Caco-2 (cell line): Measurements from ENCODE around the gene FBXL19. TPM values are rescaled to one million over a fixed set of nuclear protein-coding genes. Genes with fewer than 3 reads are reported as not detected.

ENCODE experiments used
- BruUV-seq: library from RNA; stranded (reverse); fragments of 400-500 nt; replicated peaks from 2 replicates; lab custom pipeline; 2021; lab: Mats Ljungman, UMichigan
- CTCF ChIA-PET: fragments of 300-600 bp; sonication (Branson Sonifier 250); formaldehyde crosslinking; loops from one replicate; lab custom pipeline; 2022; ENCODE audit warnings: antibody characterized with exemption; lab: Charles Lee
- POLR2A ChIA-PET: fragments of 300-600 bp; sonication (Branson Sonifier 250); formaldehyde crosslinking; loops from one replicate; lab custom pipeline; 2022; ENCODE audit warnings: antibody characterized with exemption; lab: Charles Lee
- DNase-seq, 2 experiments: peaks; one replicate each; pipeline versions ENCODE4 v3.0.0 to v3.0.0-alpha.2; 2020 to 2022
- H3K27me3 ChIP-seq: replicated peaks from 2 replicates; pipeline ENCODE4 v1.6.0; 2011; ENCODE audit warnings: low read length; ENCODE audit not compliant: control insufficient read depth, insufficient read depth
- H3K36me3 ChIP-seq: 2 replicates; pipeline ENCODE4 v1.5.1; 2011; ENCODE audit warnings: low read length; ENCODE audit not compliant: control insufficient read depth, insufficient read depth
- H3K4me1 ChIP-seq: fragments of 250-450 bp; sonication (Bioruptor Pico); 2 replicates; pipeline ENCODE4 v1.5.1; 2020; ENCODE audit warnings: mild to moderate bottlenecking
- H3K4me3 ChIP-seq: 2 replicates; pipeline ENCODE4 v1.5.1; 2011; ENCODE audit warnings: low read depth, mild to moderate bottlenecking, control low read depth, low read length
- H3K9me3 ChIP-seq: fragments of 250-450 bp; sonication (Bioruptor Pico); 2 replicates; pipeline ENCODE4 v1.5.1; 2020; ENCODE audit warnings: mild to moderate bottlenecking, moderate library complexity
- H3K27ac Mint-ChIP-seq: one replicate; pipeline ENCODE4 v1.8.0; 2022; ENCODE audit warnings: mixed read lengths; ENCODE audit not compliant: unreplicated experiment
- H3K27me3 Mint-ChIP-seq: one replicate; pipeline ENCODE4 v1.8.0; 2022; ENCODE audit warnings: mixed read lengths; ENCODE audit not compliant: insufficient read depth, unreplicated experiment
- H3K36me3 Mint-ChIP-seq: one replicate; pipeline ENCODE4 v1.8.0; 2022; ENCODE audit warnings: mild to moderate bottlenecking, mixed read lengths; ENCODE audit not compliant: insufficient read depth, unreplicated experiment
- H3K4me1 Mint-ChIP-seq: one replicate; pipeline ENCODE4 v1.8.0; 2022; ENCODE audit warnings: low read depth, mixed read lengths; ENCODE audit not compliant: unreplicated experiment
- H3K4me3 Mint-ChIP-seq: one replicate; pipeline ENCODE4 v1.8.0; 2022; ENCODE audit warnings: mild to moderate bottlenecking, moderate library complexity, mixed read lengths; ENCODE audit not compliant: unreplicated experiment
- H3K9me3 Mint-ChIP-seq: one replicate; pipeline ENCODE4 v1.8.0; 2022; ENCODE audit warnings: mixed read lengths; ENCODE audit not compliant: unreplicated experiment
- CTCF ChIP-seq, 2 experiments: fragments of 200-600 bp in 1 of 2; IDR thresholded peaks; 1 replicate in 1 of 2; 2 replicates in 1 of 2; pipeline versions ENCODE4 v1.5.1 to v1.8.0; 2011 to 2022; ENCODE audit warnings: antibody characterized with exemption in 1 of 2, control low read depth in 1 of 2, inconsistent platforms in 1 of 2, low read depth in 1 of 2, low read length in 1 of 2, mild to moderate bottlenecking in 1 of 2, moderate library complexity in 1 of 2; ENCODE audit not compliant: insufficient read depth in 1 of 2, severe bottlenecking in 1 of 2, unreplicated experiment in 1 of 2
- intact Hi-C: fragments of 100-400 bp; cut with micrococcal nuclease; formaldehyde crosslinking; loops from one replicate; pipeline ENCODE4 v1.10.0; 2022; ENCODE audit not compliant: unreplicated experiment
- total RNA-seq: library from RNA; stranded (reverse); gene quantifications from 2 replicates; pipeline ENCODE4 v1.2.3, GENCODE V29; 2022

The FBXL19 gene
- total RNA-seq, 1 experiment from 2014 or later, result 20.2 TPM

GRCh38 chr16:30950516-30951065, 27.2 kb downstream of the FBXL19 start:
- H3K4me3 Mint-ChIP-seq, result no peak overlapping the region
- no peaks in the 10 kb centered on the region for H3K27me3 Mint-ChIP-seq
- ChIA-PET CTCF (no interaction called here), POLR2A (no interaction called here)
- Histone ChIP-seq H3K27me3 (no peaks in the 10 kb centered on the region), H3K4me1 (peaks cover 12% of the 10 kb centered on the region), H3K4me3 (no peak overlapping the region; the same call in 1 of the 2 replicates), H3K36me3 (no peaks in the 10 kb centered on the region), H3K9me3 (no peaks in the 10 kb centered on the region)
- peak overlapping the region; percentile 39 for H3K27ac Mint-ChIP-seq
- peaks cover 8% of the 10 kb centered on the region for H3K4me1 Mint-ChIP-seq
- BruUV-seq, result no TSS peak
- no peak for DNase-seq
- intact Hi-C loops, result no loop called here
- no peak for TF ChIP-seq CTCF (IDR thresholded peaks at IDR 0.05; ENCODE audit: insufficient read depth in 1 of 2, low read depth in 1 of 2, low read length in 1 of 2, severe bottlenecking in 1 of 2, unreplicated experiment in 1 of 2)
- no peaks in the 10 kb centered on the region for H3K9me3 Mint-ChIP-seq
- peaks cover 38% of the 10 kb centered on the region for H3K36me3 Mint-ChIP-seq

- no peak for TF ChIP-seq CTCF (IDR thresholded peaks at IDR 0.05; ENCODE audit: insufficient read depth in 1 of 2, low read depth in 1 of 2, low read length in 1 of 2, severe bottlenecking in 1 of 2, unreplicated experiment in 1 of 2)
- H3K36me3 ChIP-seq, result no peaks in the 10 kb centered on the region
- no peaks in the 10 kb centered on the region for H3K9me3 ChIP-seq
- intact Hi-C loops, result no loop called here
- H3K27me3 Mint-ChIP-seq, result no peaks in the 10 kb centered on the region
- peaks cover 35% of the 10 kb centered on the region for H3K36me3 Mint-ChIP-seq
- no peak for DNase-seq
- H3K4me1 Mint-ChIP-seq, result peaks cover 8% of the 10 kb centered on the region
- no peaks in the 10 kb centered on the region for H3K27me3 ChIP-seq
- ChIA-PET CTCF (no interaction called here), POLR2A (no interaction called here)
- H3K4me1 ChIP-seq, result peaks cover 12% of the 10 kb centered on the region
- no TSS peak for BruUV-seq
- no peak overlapping the region for H3K27ac Mint-ChIP-seq
- no peak overlapping the region for H3K4me3 ChIP-seq
- H3K9me3 Mint-ChIP-seq, result no peaks in the 10 kb centered on the region
- no peak overlapping the region for H3K4me3 Mint-ChIP-seq
Measured at GRCh38 chr16:30951193-30951592, 27.8 kb downstream of the FBXL19 start.

GRCh38 chr16:30951750-30952149, 28.4 kb downstream of the FBXL19 start:
- peaks cover 30% of the 10 kb centered on the region for H3K36me3 Mint-ChIP-seq
- intact Hi-C loops, result no loop called here
- Histone ChIP-seq H3K27me3 (no peaks in the 10 kb centered on the region), H3K9me3 (no peaks in the 10 kb centered on the region), H3K4me1 (peaks cover 12% of the 10 kb centered on the region), H3K36me3 (no peaks in the 10 kb centered on the region), H3K4me3 (no peak overlapping the region)
- no peak overlapping the region for H3K4me3 Mint-ChIP-seq
- BruUV-seq, result no TSS peak
- H3K27ac Mint-ChIP-seq, result no peak overlapping the region
- POLR2A ChIA-PET, result no interaction called here
- H3K4me1 Mint-ChIP-seq, result peaks cover 8% of the 10 kb centered on the region
- no peaks in the 10 kb centered on the region for H3K27me3 Mint-ChIP-seq
- no peak for TF ChIP-seq CTCF (IDR thresholded peaks at IDR 0.05; ENCODE audit: insufficient read depth in 1 of 2, low read depth in 1 of 2, low read length in 1 of 2, severe bottlenecking in 1 of 2, unreplicated experiment in 1 of 2)
- H3K9me3 Mint-ChIP-seq, result no peaks in the 10 kb centered on the region
- DNase-seq, result no peak
- CTCF ChIA-PET, result no interaction called here
